Fibroblast of lung (primary cell): ENCODE measurements around the gene MPPE1. TPM values are rescaled to one million over a fixed set of nuclear protein-coding genes. Genes with fewer than 3 reads are reported as not detected.

Experiments
- DNase-seq, 2 donors: peaks; one replicate each; pipeline versions ENCODE4 v3.0.0 to v3.0.0-alpha.2; 2010; ENCODE audit warnings: low read depth in 2 of 2
- H2AFZ ChIP-seq: 2 replicates; pipeline ENCODE4 v1.5.1; 2012; ENCODE audit warnings: low read length, control low read depth, inconsistent platforms
- H3K27ac ChIP-seq: 2 replicates; pipeline ENCODE4 v1.5.1; 2011; ENCODE audit warnings: low read length, control low read depth; ENCODE audit not compliant: insufficient read depth
- H3K27me3 ChIP-seq: 2 replicates; pipeline ENCODE4 v1.5.1; 2011; ENCODE audit warnings: mild to moderate bottlenecking, low read length; ENCODE audit not compliant: control insufficient read depth, insufficient read depth
- H3K36me3 ChIP-seq: 2 replicates; pipeline ENCODE4 v1.5.1; 2011; ENCODE audit warnings: low read length; ENCODE audit not compliant: control insufficient read depth, insufficient read depth
- H3K4me1 ChIP-seq: 2 replicates; pipeline ENCODE4 v1.5.1; 2011; ENCODE audit warnings: low read length; ENCODE audit not compliant: control insufficient read depth, insufficient read depth; ENCODE audit errors: extremely low read depth
- H3K4me2 ChIP-seq: 2 replicates; pipeline ENCODE4 v1.5.1; 2011; ENCODE audit warnings: low read length, control low read depth; ENCODE audit not compliant: insufficient read depth; ENCODE audit errors: extremely low read depth
- H3K4me3 ChIP-seq, 4 experiments: fragments of 200-600 bp in 1 of 4; sonication (generic) in 1 of 4; replicated peaks in 1 of 4; 2 replicates each; pipeline ENCODE4 v1.5.1; 2011 to 2016; ENCODE audit warnings: low read length in 4 of 4, low read depth in 3 of 4, mild to moderate bottlenecking in 3 of 4, control low read depth in 2 of 4, inconsistent platforms in 1 of 4, mixed read lengths in 1 of 4; ENCODE audit not compliant: insufficient read depth in 1 of 4; ENCODE audit errors: control extremely low read depth in 1 of 4
- H3K79me2 ChIP-seq: 2 replicates; pipeline ENCODE4 v1.5.1; 2012; ENCODE audit warnings: mild to moderate bottlenecking, low read length, inconsistent platforms; ENCODE audit not compliant: control insufficient read depth, insufficient read depth
- H3K9ac ChIP-seq: 2 replicates; pipeline ENCODE4 v1.5.1; 2011; ENCODE audit warnings: mild to moderate bottlenecking, low read length, control low read depth; ENCODE audit not compliant: insufficient read depth
- H3K9me3 ChIP-seq: 2 replicates; pipeline ENCODE4 v1.5.1; 2012; ENCODE audit warnings: low read depth, low read length; ENCODE audit not compliant: control insufficient read depth, insufficient read depth
- H4K20me1 ChIP-seq: 2 replicates; pipeline ENCODE4 v1.5.1; 2011; ENCODE audit warnings: low read length; ENCODE audit not compliant: control insufficient read depth, insufficient read depth; ENCODE audit errors: extremely low read depth
- EZH2 ChIP-seq: IDR thresholded peaks from 2 replicates; pipeline ENCODE4 v1.5.1; 2012; ENCODE audit warnings: low read length, control low read depth, mild to moderate bottlenecking; ENCODE audit errors: missing control alignments
- polyA plus RNA-seq, 2 donors: library from polyadenylated mRNA; depleted of rRNA in 1 of 2; stranded (reverse) in 1 of 2; unstranded in 1 of 2; fragments of >200 nt; gene quantifications; 2 replicates each; pipeline ENCODE4 v1.2.1, GENCODE V29; 2011 to 2012; ENCODE audit warnings: missing spikeins in 1 of 2
- total RNA-seq: library from RNA; depleted of rRNA; stranded (reverse); fragments of >200 nt; gene quantifications from 2 replicates; pipeline ENCODE4 v1.2.1, GENCODE V29; 2014
- TF ChIP-seq, protein P1 (sequence below), 2 donors: IDR thresholded peaks in 1 of 2; conservative IDR thresholded peaks in 1 of 2; 1 replicate in 1 of 2; 2 replicates in 1 of 2; pipeline ENCODE4 v1.5.1; 2011 to 2012; ENCODE audit warnings: low read length in 2 of 2, control low read depth in 1 of 2, inconsistent platforms in 1 of 2, low read depth in 1 of 2, mild to moderate bottlenecking in 1 of 2

Gene MPPE1
- total and polyA plus RNA-seq, 2 donors (not counting 1 experiment from before 2014, with no cell fraction given), result 23.3 to 29.7 TPM

DNA sequence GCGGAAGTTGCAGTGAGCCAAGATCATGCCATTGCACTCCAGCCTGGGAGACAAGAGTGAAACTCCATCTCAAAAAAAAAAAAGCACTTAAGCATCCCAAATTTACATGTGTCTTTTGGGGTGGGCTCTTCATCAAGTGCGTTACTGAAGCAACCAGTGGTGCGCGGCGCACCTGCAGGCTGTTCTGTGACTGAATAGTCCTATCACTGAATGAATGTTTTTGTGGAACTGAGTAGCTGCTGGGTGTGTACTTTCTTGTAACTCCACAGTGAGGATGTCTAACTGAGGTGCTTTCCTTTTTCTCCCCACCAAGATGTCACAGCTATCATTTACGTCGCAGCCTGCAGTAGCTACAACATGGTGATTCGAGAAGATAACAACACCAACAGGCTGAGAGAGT is 39.9 kb downstream of the MPPE1 start:
- DNase-seq, result no peak
- Histone ChIP-seq H2AFZ (no peak overlapping the region), H3K4me3 (no peak overlapping the region), H3K4me1 (no peaks in the 10 kb centered on the region), H3K27me3 (no peaks in the 10 kb centered on the region), H3K9me3 (no peaks in the 10 kb centered on the region), H3K36me3 (no peaks in the 10 kb centered on the region), H4K20me1 (no peaks in the 10 kb centered on the region), H3K9ac (no peak overlapping the region), H3K27ac (no peak overlapping the region), H3K79me2 (no peaks in the 10 kb centered on the region), H3K4me2 (no peak overlapping the region)
- TF ChIP-seq, protein P1, sequence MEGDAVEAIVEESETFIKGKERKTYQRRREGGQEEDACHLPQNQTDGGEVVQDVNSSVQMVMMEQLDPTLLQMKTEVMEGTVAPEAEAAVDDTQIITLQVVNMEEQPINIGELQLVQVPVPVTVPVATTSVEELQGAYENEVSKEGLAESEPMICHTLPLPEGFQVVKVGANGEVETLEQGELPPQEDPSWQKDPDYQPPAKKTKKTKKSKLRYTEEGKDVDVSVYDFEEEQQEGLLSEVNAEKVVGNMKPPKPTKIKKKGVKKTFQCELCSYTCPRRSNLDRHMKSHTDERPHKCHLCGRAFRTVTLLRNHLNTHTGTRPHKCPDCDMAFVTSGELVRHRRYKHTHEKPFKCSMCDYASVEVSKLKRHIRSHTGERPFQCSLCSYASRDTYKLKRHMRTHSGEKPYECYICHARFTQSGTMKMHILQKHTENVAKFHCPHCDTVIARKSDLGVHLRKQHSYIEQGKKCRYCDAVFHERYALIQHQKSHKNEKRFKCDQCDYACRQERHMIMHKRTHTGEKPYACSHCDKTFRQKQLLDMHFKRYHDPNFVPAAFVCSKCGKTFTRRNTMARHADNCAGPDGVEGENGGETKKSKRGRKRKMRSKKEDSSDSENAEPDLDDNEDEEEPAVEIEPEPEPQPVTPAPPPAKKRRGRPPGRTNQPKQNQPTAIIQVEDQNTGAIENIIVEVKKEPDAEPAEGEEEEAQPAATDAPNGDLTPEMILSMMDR (conservative IDR thresholded peaks at IDR 0.05 in 1 of 2, IDR thresholded peaks at IDR 0.05 in 1 of 2; ENCODE audit: low read depth in 1 of 2, low read length in 2 of 2), result no peak
- TF ChIP-seq EZH2, result no peak

DNA sequence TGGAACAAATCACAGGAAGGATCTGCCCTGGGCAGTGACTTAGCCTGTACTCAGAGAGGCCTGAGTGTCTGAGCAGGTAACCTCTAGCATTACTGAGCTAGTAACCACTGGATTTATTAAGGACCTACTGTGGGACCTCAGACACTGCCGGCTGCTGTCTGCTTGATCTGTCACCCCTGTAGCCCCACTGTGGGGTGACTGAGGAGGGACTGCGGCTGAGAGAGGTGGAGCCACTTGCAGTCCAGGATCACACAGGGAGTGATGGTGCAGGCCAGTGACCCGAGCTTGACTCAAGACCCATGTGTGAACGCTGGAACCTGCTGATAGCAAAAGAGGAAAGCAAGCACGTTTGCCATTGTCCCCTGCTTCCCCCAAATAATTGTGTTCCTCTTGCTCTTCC is 41.4 kb downstream of the MPPE1 start:
- Histone ChIP-seq H3K27ac (no peak overlapping the region), H4K20me1 (no peaks in the 10 kb centered on the region), H3K4me3 (no peak overlapping the region), H3K79me2 (no peaks in the 10 kb centered on the region), H2AFZ (no peak overlapping the region), H3K27me3 (no peaks in the 10 kb centered on the region), H3K4me2 (no peak overlapping the region), H3K9ac (no peak overlapping the region), H3K36me3 (no peaks in the 10 kb centered on the region), H3K9me3 (no peaks in the 10 kb centered on the region), H3K4me1 (no peaks in the 10 kb centered on the region)
- no peak for TF ChIP-seq EZH2
- TF ChIP-seq, protein P1 (conservative IDR thresholded peaks at IDR 0.05 in 1 of 2, IDR thresholded peaks at IDR 0.05 in 1 of 2; ENCODE audit: low read depth in 1 of 2, low read length in 2 of 2), result no peak
- no peak for DNase-seq

DNA sequence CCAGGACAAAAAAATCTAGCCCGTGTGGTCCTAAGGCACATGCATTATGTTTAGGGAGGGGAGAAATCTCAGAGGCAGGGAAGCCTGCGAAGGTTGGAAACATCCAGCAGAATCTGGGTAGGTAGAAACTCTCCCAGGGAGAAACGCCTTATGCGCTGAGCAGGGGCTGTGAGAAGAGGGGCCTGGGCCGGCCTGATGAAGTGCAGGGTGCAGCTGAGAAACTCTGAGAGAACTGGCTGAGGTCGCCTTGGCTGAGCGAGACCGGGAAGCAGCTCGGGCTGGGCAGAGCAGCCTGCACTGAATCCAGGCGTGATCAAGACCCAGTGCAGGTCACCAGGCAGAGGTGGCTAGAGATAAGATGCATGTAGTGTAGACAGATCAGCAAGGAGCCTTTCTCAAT is 41.8 kb downstream of the MPPE1 start:
- Histone ChIP-seq H3K4me3 (no peak overlapping the region), H3K27ac (no peak overlapping the region), H3K9me3 (no peaks in the 10 kb centered on the region), H2AFZ (no peak overlapping the region), H3K36me3 (no peaks in the 10 kb centered on the region), H4K20me1 (no peaks in the 10 kb centered on the region), H3K4me2 (no peak overlapping the region), H3K4me1 (no peaks in the 10 kb centered on the region), H3K79me2 (no peaks in the 10 kb centered on the region), H3K27me3 (no peaks in the 10 kb centered on the region), H3K9ac (no peak overlapping the region)
- DNase-seq, result no peak
- TF ChIP-seq EZH2, result no peak
- TF ChIP-seq, protein P1 (conservative IDR thresholded peaks at IDR 0.05 in 1 of 2, IDR thresholded peaks at IDR 0.05 in 1 of 2; ENCODE audit: low read depth in 1 of 2, low read length in 2 of 2), result no peak
